Measurements from ENCODE around the gene SORT1. TPM values are rescaled to one million over a fixed set of nuclear protein-coding genes. Genes with fewer than 3 reads are reported as not detected.

Gene SORT1
- polyA plus RNA-seq, 3 donors, result 21.3 to 41.1 (median 35.3) TPM

DNA sequence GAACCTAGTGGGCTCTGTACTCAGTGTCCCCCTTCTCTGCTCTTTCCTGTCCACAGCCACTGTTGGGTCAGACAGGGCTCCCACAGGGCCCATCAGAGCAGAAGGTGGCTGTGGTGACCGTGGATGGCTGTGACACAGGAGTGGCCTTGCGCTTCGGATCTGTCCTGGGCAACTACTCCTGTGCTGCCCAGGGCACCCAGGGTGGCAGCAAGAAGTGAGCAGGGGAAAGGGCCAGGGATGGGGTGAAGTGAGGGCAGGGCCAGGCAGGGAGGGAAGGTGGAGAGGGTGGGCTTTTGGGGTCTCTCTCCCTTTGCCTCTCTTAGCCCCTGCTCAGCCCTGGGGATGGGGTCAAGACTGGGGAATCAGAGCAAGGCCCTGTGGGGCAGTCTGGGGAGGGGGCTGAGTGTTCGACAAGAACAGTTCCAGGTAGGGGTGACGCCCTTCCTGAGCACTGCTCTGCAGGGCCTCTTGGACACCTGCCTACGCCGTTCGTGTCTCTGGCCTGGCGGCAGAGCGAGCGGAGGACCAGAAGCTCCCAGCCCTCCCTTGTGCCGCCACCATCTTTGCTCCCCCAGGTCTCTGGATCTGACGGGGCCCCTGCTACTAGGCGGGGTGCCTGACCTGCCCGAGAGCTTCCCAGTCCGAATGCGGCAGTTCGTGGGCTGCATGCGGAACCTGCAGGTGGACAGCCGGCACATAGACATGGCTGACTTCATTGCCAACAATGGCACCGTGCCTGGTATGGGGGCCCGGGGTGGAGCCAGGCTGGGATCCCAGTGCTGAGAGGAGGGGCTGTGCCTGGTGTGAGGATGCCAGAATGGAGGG lies 135.3 kb downstream of the SORT1 start:
- Histone ChIP-seq H3K27me3 (ENCODE audit: control insufficient read depth in 2 of 2, insufficient read depth in 2 of 2, low read length in 2 of 2) (no peaks in the 10 kb centered on the region), H4K20me1 (ENCODE audit: insufficient read depth, low read length) (no peaks in the 10 kb centered on the region), H3K9ac (ENCODE audit: insufficient read depth, low read length, poor library complexity, severe bottlenecking) (no peak overlapping the region), H3K27ac (ENCODE audit: low read depth in 1 of 2, low read length in 2 of 2) (no peak overlapping the region), H3K4me2 (replicated peaks; ENCODE audit: extremely low read depth, low read length, poor library complexity, severe bottlenecking) (no peak overlapping the region), H3K4me1 (ENCODE audit: control insufficient read depth in 1 of 2, insufficient read depth in 2 of 2, low read length in 2 of 2) (peaks cover 5 to 7% of the 10 kb centered on the region in 2 donors), H3K36me3 (replicated peaks in 1 of 2; ENCODE audit: control insufficient read depth in 1 of 2, insufficient read depth in 2 of 2, low read length in 2 of 2) (no peaks in the 10 kb centered on the region), H2AFZ (ENCODE audit: insufficient read depth, low read depth, low read length, poor library complexity, severe bottlenecking) (no peak overlapping the region), H3K79me2 (ENCODE audit: insufficient read depth, low read length) (no peaks in the 10 kb centered on the region), H3K4me3 (replicated peaks in 1 of 3; ENCODE audit: low read depth in 2 of 3, low read length in 3 of 3) (no peak overlapping the region), H3K9me3 (replicated peaks in 1 of 2; ENCODE audit: control insufficient read depth in 1 of 2, insufficient read depth in 1 of 2, low read length in 2 of 2) (no peaks in the 10 kb centered on the region)
- no peak overlapping the region for H3K4me3 Mint-ChIP-seq
- WGBS (ENCODE audit: insufficient coverage), result 92% methylated on average over 21 of the region's 22 CpGs
- H3K4me1 Mint-ChIP-seq, result peaks cover 6% of the 10 kb centered on the region
- no peaks in the 10 kb centered on the region for H3K36me3 Mint-ChIP-seq
- DNase-seq, result no peak
- H3K27me3 Mint-ChIP-seq (ENCODE audit: low read depth in 3 of 3), result peaks cover 0 to 9% (median 8%) of the 10 kb centered on the region in 3 donors
- intact Hi-C loops (cut with micrococcal nuclease), result loop anchor here (2.0 to 5.0 kb wide), 2 partner anchors 135 to 270 kb away; partner anchors contain the start of gene SORT1 (in 2 of the 2)
- H3K27ac Mint-ChIP-seq, result no peak overlapping the region
- TF ChIP-seq, protein P1, sequence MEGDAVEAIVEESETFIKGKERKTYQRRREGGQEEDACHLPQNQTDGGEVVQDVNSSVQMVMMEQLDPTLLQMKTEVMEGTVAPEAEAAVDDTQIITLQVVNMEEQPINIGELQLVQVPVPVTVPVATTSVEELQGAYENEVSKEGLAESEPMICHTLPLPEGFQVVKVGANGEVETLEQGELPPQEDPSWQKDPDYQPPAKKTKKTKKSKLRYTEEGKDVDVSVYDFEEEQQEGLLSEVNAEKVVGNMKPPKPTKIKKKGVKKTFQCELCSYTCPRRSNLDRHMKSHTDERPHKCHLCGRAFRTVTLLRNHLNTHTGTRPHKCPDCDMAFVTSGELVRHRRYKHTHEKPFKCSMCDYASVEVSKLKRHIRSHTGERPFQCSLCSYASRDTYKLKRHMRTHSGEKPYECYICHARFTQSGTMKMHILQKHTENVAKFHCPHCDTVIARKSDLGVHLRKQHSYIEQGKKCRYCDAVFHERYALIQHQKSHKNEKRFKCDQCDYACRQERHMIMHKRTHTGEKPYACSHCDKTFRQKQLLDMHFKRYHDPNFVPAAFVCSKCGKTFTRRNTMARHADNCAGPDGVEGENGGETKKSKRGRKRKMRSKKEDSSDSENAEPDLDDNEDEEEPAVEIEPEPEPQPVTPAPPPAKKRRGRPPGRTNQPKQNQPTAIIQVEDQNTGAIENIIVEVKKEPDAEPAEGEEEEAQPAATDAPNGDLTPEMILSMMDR (IDR thresholded peaks at IDR 0.05), result no peak
- H3K9me3 Mint-ChIP-seq, result peaks cover 0 to 3% (median 0%) of the 10 kb centered on the region in 7 donors

DNA sequence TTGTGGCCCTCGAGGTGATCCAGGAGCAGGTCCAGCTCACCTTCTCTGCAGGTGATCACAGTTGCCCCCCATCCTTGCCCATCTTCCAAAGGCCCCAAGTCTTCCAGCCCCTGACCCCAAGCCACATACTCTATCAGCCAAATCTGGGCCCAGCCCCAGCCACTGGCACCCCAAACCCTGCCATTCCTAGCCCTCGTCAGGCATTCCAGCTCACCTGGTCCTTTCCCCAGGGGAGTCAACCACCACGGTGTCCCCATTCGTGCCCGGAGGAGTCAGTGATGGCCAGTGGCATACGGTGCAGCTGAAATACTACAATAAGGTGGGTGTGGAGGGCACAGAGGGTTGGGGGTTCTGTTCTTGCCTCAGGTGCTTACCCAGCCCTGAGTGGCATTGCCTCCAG lies 136.1 kb downstream of the SORT1 start:
- Histone ChIP-seq H4K20me1 (ENCODE audit: insufficient read depth, low read length) (no peaks in the 10 kb centered on the region), H3K27me3 (ENCODE audit: control insufficient read depth in 2 of 2, insufficient read depth in 2 of 2, low read length in 2 of 2) (no peaks in the 10 kb centered on the region), H3K4me1 (ENCODE audit: control insufficient read depth in 1 of 2, insufficient read depth in 2 of 2, low read length in 2 of 2) (peaks cover 5 to 7% of the 10 kb centered on the region in 2 donors), H3K4me2 (replicated peaks; ENCODE audit: extremely low read depth, low read length, poor library complexity, severe bottlenecking) (no peak overlapping the region), H3K36me3 (replicated peaks in 1 of 2; ENCODE audit: control insufficient read depth in 1 of 2, insufficient read depth in 2 of 2, low read length in 2 of 2) (no peaks in the 10 kb centered on the region), H3K9me3 (replicated peaks in 1 of 2; ENCODE audit: control insufficient read depth in 1 of 2, insufficient read depth in 1 of 2, low read length in 2 of 2) (no peaks in the 10 kb centered on the region), H3K27ac (ENCODE audit: low read depth in 1 of 2, low read length in 2 of 2) (no peak overlapping the region), H3K4me3 (replicated peaks in 1 of 3; ENCODE audit: low read depth in 2 of 3, low read length in 3 of 3) (no peak overlapping the region), H3K9ac (ENCODE audit: insufficient read depth, low read length, poor library complexity, severe bottlenecking) (no peak overlapping the region), H2AFZ (ENCODE audit: insufficient read depth, low read depth, low read length, poor library complexity, severe bottlenecking) (no peak overlapping the region), H3K79me2 (ENCODE audit: insufficient read depth, low read length) (no peaks in the 10 kb centered on the region)
- H3K4me3 Mint-ChIP-seq, result no peak overlapping the region
- H3K27ac Mint-ChIP-seq, result no peak overlapping the region
- peaks cover 0 to 3% (median 0%) of the 10 kb centered on the region in 7 donors for H3K9me3 Mint-ChIP-seq
- H3K4me1 Mint-ChIP-seq, result peaks cover 6% of the 10 kb centered on the region
- intact Hi-C loops (cut with micrococcal nuclease), result loop anchor here (5.0 kb wide), 1 partner anchor 136 kb away; the partner anchor contains the start of gene SORT1 (in 2 of the 2)
- DNase-seq, result no peak
- TF ChIP-seq, protein P1 (IDR thresholded peaks at IDR 0.05), result no peak
- peaks cover 0 to 9% (median 7%) of the 10 kb centered on the region in 3 donors for H3K27me3 Mint-ChIP-seq (ENCODE audit: low read depth in 3 of 3)
- 97% methylated on average over 5 of the region's 6 CpGs for WGBS (ENCODE audit: insufficient coverage)
- H3K36me3 Mint-ChIP-seq, result no peaks in the 10 kb centered on the region
